Fibroblast of skin of abdomen (primary cell): ENCODE measurements around the gene UBD.

ENCODE experiments used
- DNase-seq: peaks from one replicate; pipeline ENCODE4 v3.0.0-alpha.2; 2013

UBD gene

DNA sequence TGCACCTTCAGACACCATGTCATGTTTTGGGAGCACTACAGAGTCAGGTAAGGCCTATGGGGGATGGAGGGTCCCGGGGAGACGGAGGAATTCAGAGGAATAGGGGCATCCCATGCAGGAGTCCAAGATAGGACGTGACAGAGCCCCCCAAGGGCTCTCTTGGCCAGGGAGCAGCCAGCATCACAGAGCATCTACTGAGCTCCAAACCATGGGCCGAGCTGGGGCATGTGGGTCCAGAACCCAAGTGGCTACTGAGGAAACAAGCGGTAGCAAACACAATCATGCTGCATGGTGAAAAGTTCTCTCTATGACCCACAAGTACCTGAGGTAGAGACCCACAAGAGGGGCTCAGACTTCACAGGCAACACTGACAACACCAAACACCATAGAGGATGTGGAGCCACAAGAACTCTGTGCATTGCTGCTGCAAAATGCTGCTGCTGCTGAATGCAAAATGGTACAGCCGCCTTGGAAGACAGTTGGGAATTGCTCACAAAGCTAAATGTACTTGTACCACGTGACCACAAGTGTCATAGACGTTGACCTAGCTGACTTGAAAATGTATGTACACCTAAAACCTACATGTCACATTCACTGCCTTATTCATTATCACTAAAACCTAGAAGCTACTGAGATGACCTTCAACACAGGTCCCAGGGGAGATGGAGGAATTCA, 38.4 kb downstream of the UBD start:
- DNase-seq: no peak

DNA sequence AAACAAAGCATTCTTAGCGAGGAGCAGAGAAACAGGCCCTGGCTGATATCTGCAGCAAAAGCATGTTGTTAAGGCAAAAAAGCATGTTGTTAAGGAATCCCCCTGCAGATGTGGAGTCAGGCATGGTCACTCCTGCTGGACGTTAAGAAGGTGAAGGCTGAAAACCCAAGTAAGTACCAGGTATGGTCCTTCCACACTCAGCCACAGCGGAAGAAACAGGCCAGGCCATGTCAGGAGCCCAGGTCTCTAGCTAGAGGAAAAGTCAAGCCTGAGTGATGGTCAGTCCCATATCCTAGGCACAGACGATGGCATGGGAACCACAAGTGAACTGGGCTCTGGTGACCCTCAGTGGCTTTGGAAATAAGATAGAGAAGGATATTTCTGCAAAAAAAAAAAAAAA, 39.3 kb downstream of the UBD start:
- no peak for DNase-seq

DNA sequence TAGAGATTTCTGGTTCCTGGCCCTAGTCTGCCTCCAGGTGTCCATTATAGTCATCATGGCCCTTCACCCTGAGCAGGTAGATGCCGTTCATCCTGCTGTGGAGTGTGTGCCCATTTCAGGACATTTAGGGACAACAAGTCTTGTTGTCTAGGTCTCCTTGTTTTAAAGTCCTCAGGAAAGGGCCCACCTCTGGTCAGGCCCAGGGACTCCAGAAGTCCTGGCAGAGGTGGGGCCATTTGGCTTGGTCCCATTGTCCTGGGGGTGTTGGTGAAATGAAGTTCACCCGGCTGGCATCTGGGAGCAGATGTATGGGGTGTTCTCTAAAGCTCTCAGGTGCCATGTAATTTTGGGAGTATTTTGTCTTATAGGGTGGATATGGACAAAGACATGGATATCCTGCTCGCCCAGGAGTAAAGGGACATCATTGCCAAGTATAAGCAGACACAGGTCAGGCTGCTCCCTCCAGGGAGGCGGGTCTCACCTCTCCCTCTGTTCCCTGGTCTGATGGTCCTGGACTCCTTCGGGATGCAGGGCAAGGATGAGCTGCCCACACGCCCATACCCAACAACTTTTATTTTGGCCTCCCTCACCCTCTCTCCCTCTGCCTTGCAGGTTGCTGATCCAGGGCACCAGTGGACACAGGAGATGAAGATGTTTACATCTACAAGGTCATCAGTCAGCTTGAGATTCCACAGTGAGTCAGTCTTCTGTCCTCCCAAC, 40.1 kb downstream of the UBD start:
- DNase-seq: no peak

DNA sequence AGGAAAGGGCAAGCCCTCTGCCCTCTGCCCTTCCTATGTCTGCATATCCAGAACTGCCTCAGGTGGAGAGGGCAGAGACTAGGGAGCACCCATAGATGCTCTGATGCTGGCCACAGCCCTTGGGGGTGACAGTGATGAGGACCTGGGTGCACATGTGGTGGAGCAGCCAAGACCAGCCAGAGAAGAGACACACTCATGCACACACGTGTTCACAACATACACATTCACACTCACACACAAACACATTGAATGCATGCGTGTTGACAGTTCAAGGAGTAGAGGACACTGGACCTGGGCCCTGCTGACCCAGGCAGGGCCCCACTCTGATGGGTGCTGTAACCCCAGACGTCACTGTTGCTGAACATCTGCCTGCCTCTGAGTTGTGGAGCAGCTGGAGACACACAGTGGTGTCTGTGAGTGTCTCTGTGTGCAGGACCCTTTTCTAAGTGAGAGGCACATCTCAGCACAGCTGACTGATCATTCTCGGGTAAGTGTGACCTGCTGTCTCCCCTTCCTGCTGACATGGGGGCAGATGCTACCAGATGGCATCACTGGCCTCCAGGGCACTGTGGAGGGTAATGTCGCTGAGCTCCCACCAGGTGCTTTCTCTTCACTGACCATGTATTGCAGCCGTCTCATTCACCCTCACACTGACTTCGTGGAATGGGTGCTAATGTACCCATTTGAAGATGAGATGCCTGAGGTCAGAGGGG, 41.6 kb downstream of the UBD start:
- DNase-seq: no peak

DNA sequence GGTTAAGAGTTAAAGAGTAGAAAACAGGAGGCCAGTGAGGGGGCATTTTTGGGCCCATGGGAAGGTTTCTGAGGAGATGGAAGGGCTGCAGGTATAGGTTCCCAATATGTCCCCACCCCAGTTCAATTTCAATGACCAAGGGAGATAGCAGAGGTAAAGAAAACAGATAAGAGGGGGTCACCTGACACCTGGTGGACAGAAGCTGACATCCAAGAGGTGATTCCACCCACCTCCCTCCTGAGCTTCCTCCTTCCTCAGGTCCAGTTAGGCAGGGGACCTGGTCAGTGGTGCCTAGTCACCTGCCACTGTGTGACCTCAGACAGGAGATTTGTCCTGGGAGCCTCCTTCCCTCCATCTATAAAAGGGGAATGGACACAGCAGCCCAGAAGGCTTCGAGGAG, 42.3 kb downstream of the UBD start:
- no peak for DNase-seq

DNA sequence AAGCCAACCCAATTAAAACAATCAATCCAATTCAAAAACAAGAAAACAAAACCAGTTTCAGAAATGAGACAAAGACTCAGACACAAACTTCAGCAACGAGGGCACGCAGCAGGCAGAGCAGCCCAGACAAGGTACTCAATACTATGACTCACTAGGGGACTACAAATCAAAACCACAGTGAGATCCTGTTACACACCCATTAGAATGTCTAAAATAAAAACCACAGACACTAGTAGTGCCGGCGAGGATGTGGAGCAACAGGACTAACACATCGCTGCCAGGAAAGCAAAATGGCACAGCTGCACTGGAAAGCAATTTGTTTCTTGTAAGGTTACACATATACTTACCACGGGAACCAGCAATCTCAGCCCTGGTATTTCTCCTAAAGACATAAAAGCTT, 43.4 kb downstream of the UBD start:
- peak; percentile 4 for DNase-seq

DNA sequence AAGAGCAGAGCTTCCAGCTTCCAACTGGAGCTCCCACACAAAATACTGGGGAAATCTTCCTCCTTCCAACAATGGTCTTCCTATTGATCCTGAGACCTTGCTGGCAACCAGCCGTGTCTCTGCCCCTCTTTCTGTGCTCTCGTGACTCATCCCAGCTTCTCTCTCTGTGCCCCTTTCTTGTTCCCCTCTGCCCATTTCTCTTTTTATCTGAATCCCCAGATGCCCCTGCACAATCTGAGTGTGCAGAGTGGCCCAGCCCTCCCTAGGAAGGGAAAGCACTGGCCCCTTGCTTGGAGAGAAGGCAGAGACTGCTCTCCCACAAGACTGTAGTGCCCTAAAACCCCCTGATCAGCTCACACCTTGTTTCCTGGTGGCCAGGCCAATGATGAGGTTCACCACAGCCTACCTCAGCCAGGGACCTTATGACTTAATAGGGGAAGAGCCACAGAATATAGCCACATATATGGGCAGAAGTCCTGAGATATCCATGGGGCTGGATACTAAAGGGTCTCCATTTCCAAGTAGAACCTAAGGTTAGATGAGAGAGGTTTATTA, 48.7 kb downstream of the UBD start:
- no peak for DNase-seq

DNA sequence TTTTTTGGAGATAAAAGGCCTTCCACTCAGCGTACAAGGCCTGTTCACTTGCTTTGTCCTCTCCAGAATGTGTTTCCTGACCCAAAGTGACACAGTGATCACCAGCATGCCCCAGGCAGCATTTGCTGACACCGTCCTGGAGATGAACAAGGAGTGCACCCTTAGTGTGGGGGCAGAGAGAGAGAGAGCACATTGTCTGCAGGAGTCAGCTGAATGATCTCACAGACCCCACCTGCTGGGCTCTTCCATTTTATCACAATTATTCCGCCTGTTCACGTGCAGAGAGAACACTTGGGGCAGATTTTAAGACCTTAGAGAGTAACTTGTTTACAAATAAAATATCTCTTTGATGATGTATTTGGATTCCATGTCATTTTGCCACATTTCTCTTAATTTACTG, 49.3 kb downstream of the UBD start:
- no peak for DNase-seq

DNA sequence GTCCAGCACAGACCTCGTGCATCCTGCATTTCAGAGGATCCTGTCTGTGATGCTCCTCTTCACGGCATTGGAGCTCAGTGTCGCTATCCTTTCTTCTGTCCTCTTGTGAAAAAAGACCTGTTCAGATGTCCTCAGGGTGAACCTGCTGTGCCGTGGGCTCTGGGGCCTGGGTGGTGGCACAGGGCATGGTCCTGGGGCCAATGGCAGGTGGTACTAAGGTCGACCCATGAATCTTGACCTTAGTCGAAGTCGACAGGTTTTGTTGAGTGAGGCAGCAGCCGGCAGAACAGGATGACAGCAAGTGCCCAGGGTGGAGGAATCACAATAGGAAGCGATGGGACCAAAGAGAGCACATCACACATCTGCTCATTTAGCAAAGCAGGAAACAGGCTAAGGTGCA, 49.8 kb downstream of the UBD start:
- no peak for DNase-seq

DNA sequence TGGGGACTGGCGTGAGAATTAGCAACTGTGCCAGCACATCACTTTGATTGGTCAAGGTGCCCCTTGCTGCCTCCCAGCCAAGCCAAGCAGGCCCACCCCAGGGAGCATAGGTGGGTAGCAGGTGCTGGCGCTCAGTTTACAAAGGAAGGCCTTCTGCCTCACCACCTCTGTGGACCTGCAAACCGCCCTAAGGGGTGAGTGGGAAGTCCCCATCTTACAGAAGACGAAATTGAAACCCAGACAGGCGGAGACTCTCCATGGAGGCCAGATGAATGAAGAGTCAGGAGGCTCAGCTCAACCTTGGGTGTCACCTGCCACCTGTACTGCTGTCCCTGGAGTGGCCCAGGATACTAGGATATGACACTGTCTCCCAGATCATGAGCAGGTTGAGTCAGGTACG, 50.3 kb downstream of the UBD start:
- no peak for DNase-seq

DNA sequence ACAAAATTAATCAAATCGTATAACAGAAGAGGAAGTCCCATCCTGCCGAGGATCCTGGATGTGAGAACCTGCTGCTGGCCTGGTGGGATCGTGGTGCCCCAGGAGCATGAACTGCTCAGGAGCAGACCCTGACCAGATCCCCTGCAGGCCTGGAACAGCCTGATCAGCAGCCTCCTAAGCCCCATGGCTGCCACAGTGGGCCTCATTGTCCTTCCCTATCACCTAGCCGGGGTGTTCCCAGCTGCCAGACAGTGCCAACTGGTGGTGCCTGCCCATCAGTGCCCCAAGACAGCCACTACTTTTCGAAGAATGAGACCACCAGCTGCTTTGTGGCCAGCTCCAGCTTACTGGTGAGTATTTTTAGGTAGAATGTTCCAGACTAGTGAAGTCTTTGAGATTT, 52.2 kb downstream of the UBD start:
- DNase-seq: no peak

DNA sequence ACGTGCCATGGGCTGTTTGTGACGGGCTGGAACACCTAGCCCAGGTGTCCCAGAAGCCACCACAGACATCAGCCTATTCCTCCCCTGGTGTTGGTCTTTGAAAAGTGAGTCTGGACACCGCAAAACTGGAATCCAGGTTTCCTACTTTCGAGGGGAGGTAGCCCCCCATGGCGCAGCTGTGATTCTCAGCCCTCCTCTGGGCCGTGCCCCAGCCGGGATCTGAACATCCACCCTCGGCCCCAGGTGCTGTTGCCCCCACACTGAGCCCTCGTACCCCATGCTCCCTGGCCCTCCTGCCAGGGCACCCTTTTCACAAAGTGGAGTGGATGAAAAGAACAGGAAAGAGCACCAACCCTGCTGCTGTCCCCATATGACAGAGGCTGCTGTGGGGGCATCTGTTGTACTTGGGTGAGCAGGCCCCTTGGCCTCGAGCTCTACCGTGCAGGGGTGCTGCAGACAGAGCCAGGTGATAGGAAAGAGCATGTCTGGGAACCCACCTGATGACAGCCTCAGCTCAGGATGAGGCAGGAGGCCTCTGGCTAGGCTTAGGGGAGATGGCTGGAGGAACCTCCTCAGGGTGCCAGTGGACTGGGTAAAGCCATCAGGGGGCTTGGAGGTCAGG, 53.0 kb downstream of the UBD start:
- DNase-seq: no peak

DNA sequence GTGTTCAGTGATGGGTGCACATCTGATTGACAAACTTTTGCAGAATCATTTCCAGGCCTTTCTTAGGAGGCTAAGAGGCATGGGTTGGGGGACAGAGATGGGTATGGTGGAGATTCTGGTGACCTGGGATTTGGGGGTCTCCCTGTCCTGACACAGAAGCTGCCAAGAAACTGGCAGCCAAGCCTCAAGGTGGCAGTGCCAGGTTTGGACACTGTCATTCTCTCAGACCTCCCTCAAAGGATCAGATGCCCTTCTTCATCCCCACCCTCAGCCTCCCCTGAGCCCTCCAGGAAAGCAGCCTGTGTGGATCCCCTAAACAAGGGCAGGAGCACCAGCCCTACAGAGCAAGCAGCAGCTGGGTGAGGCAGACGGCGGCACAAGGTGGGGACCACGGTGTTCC, 53.7 kb downstream of the UBD start:
- no peak for DNase-seq
